ENCODE measurements around the gene PRDX5. TPM values are rescaled to one million over a fixed set of nuclear protein-coding genes. Genes with fewer than 3 reads are reported as not detected.

PRDX5 gene
- total RNA-seq, 1 donor from 2014 or later: 229 TPM

GRCh38 chr11:64294774-64295173 is 23.1 kb upstream of the PRDX5 start:
- Histone ChIP-seq H3K27me3 (peaks cover 10% of the 10 kb centered on the region), H3K4me3 (no peak overlapping the region), H3K9me3 (no peaks in the 10 kb centered on the region), H3K27ac (no peak overlapping the region), H3K36me3 (no peaks in the 10 kb centered on the region), H3K4me1 (peaks cover 32% of the 10 kb centered on the region)
- no peak for DNase-seq (ENCODE audit: extremely low spot score in 2 of 2)
- intact Hi-C loops (cut with DNase I): loop anchor here (5.0 kb wide), 1 partner anchor 87 kb away; the partner anchor contains the start of gene FERMT3
- no peak for TF ChIP-seq CTCF (IDR thresholded peaks at IDR 0.05)
- TF ChIP-seq POLR2AphosphoS5 (IDR thresholded peaks at IDR 0.05; ENCODE audit: insufficient read depth in 1 of 2, low read depth in 1 of 2): no peak
- no peak for TF ChIP-seq POLR2A (IDR thresholded peaks at IDR 0.05)

GRCh38 chr11:64295760-64296159 is 22.2 kb upstream of the PRDX5 start:
- no peak overlapping the region for H3K4me3 ChIP-seq
- peaks cover 10% of the 10 kb centered on the region for H3K27me3 ChIP-seq
- H3K36me3 ChIP-seq: no peaks in the 10 kb centered on the region
- TF ChIP-seq POLR2A (IDR thresholded peaks at IDR 0.05): no peak
- no peak for TF ChIP-seq POLR2AphosphoS5 (IDR thresholded peaks at IDR 0.05; ENCODE audit: insufficient read depth in 1 of 2, low read depth in 1 of 2)
- no peak for TF ChIP-seq CTCF (IDR thresholded peaks at IDR 0.05)
- H3K27ac ChIP-seq: no peak overlapping the region
- peaks cover 41% of the 10 kb centered on the region for H3K4me1 ChIP-seq
- intact Hi-C loops (cut with DNase I): loop anchor here (5.0 kb wide), 1 partner anchor 88 kb away; the partner anchor contains the start of gene FERMT3
- DNase-seq (ENCODE audit: extremely low spot score in 2 of 2): no peak
- no peaks in the 10 kb centered on the region for H3K9me3 ChIP-seq

- no peaks in the 10 kb centered on the region for H3K36me3 ChIP-seq
- no peak for DNase-seq (ENCODE audit: extremely low spot score in 2 of 2)
- H3K27me3 ChIP-seq: peaks cover 10% of the 10 kb centered on the region
- H3K27ac ChIP-seq: no peak overlapping the region
- H3K9me3 ChIP-seq: no peaks in the 10 kb centered on the region
- H3K4me1 ChIP-seq: peaks cover 38% of the 10 kb centered on the region
- intact Hi-C loops (cut with DNase I): loop anchor here (5.0 kb wide), 1 partner anchor 89 kb away; the partner anchor contains the start of gene FERMT3
- TF ChIP-seq POLR2A (IDR thresholded peaks at IDR 0.05) (no peak), POLR2AphosphoS5 (IDR thresholded peaks at IDR 0.05; ENCODE audit: insufficient read depth in 1 of 2, low read depth in 1 of 2) (no peak), CTCF (IDR thresholded peaks at IDR 0.05) (no peak)
- H3K4me3 ChIP-seq: no peak overlapping the region
Observed at GRCh38 chr11:64296236-64296635, 21.7 kb upstream of the PRDX5 start.

GRCh38 chr11:64296830-64297698 is 20.9 kb upstream of the PRDX5 start:
- Histone ChIP-seq H3K36me3 (no peaks in the 10 kb centered on the region), H3K4me1 (peaks cover 31% of the 10 kb centered on the region), H3K27ac (no peak overlapping the region), H3K27me3 (peaks cover 4% of the 10 kb centered on the region), H3K9me3 (no peaks in the 10 kb centered on the region), H3K4me3 (no peak overlapping the region)
- no peak for DNase-seq (ENCODE audit: extremely low spot score in 2 of 2)
- TF ChIP-seq POLR2AphosphoS5 (IDR thresholded peaks at IDR 0.05; ENCODE audit: insufficient read depth in 1 of 2, low read depth in 1 of 2) (no peak), POLR2A (IDR thresholded peaks at IDR 0.05) (no peak), CTCF (IDR thresholded peaks at IDR 0.05) (no peak)
- intact Hi-C loops (cut with DNase I): loop anchor here (5.0 kb wide), 1 partner anchor 90 kb away; the partner anchor contains the start of gene FERMT3
